ENCODE measurements around the gene JOSD2.

JOSD2 gene

GRCh38 chr19:50501568-50502475 lies 9.2 kb downstream of the JOSD2 start:
- Histone ChIP-seq H3K9ac (ENCODE audit: low read length) (no peak overlapping the region), H2BK15ac (replicated peaks; ENCODE audit: low read depth) (no peak overlapping the region), H3K4me3 (ENCODE audit: low read length) (no peak overlapping the region), H3K4me1 (ENCODE audit: control insufficient read depth, low read depth, low read length) (no peaks in the 10 kb centered on the region), H3K4me2 (ENCODE audit: low read length) (no peak overlapping the region), H3K79me1 (ENCODE audit: low read length) (no peaks in the 10 kb centered on the region), H3K36me3 (ENCODE audit: control insufficient read depth, insufficient read depth, low read length) (no peaks in the 10 kb centered on the region), H3K79me2 (ENCODE audit: control insufficient read depth, insufficient read depth, low read length) (no peaks in the 10 kb centered on the region), H4K8ac (ENCODE audit: low read depth, low read length) (no peak overlapping the region), H2BK120ac (ENCODE audit: low read depth, low read length) (no peak overlapping the region), H4K5ac (ENCODE audit: low read length) (no peak overlapping the region), H2AK5ac (ENCODE audit: low read length) (no peak overlapping the region), H3K18ac (ENCODE audit: low read length) (no peak overlapping the region), H3K23ac (ENCODE audit: low read length) (no peak overlapping the region), H3K27ac (ENCODE audit: low read depth, low read length) (no peak overlapping the region), H2BK5ac (ENCODE audit: low read length) (no peak overlapping the region), H3K27me3 (ENCODE audit: insufficient read depth, low read length, poor library complexity) (no peaks in the 10 kb centered on the region), H3K56ac (ENCODE audit: low read length) (peak overlapping the region; percentile 15), H3K4ac (ENCODE audit: low read depth, low read length) (no peak overlapping the region)
- DNase-seq: no peak
- WGBS (ENCODE audit: extremely low coverage, insufficient coverage, low lambda C conversion rate): no CpG with 5 or more reads among the region's 25 CpGs

- no CpG with 5 or more reads among the region's 12 CpGs for WGBS (ENCODE audit: extremely low coverage, insufficient coverage, low lambda C conversion rate)
- Histone ChIP-seq H3K79me1 (ENCODE audit: low read length) (no peaks in the 10 kb centered on the region), H2BK5ac (ENCODE audit: low read length) (no peak overlapping the region), H3K23ac (ENCODE audit: low read length) (no peak overlapping the region), H3K18ac (ENCODE audit: low read length) (no peak overlapping the region), H3K4ac (ENCODE audit: low read depth, low read length) (no peak overlapping the region), H3K36me3 (ENCODE audit: control insufficient read depth, insufficient read depth, low read length) (no peaks in the 10 kb centered on the region), H4K5ac (ENCODE audit: low read length) (no peak overlapping the region), H3K4me1 (ENCODE audit: control insufficient read depth, low read depth, low read length) (no peaks in the 10 kb centered on the region), H3K27me3 (ENCODE audit: insufficient read depth, low read length, poor library complexity) (no peaks in the 10 kb centered on the region), H3K79me2 (ENCODE audit: control insufficient read depth, insufficient read depth, low read length) (no peaks in the 10 kb centered on the region), H2BK15ac (replicated peaks; ENCODE audit: low read depth) (no peak overlapping the region), H3K4me3 (ENCODE audit: low read length) (no peak overlapping the region), H2AK5ac (ENCODE audit: low read length) (no peak overlapping the region), H3K9ac (ENCODE audit: low read length) (no peak overlapping the region), H3K4me2 (ENCODE audit: low read length) (no peak overlapping the region), H4K8ac (ENCODE audit: low read depth, low read length) (no peak overlapping the region), H3K56ac (ENCODE audit: low read length) (peak overlapping the region; percentile 15), H2BK120ac (ENCODE audit: low read depth, low read length) (no peak overlapping the region), H3K27ac (ENCODE audit: low read depth, low read length) (no peak overlapping the region)
- no peak for DNase-seq
These were observed 9.8 kb downstream of the JOSD2 start for GRCh38 chr19:50501186-50501567.

- no peak overlapping the region for H4K5ac ChIP-seq (ENCODE audit: low read length)
- H3K79me1 ChIP-seq (ENCODE audit: low read length): no peaks in the 10 kb centered on the region
- no peaks in the 10 kb centered on the region for H3K4me1 ChIP-seq (ENCODE audit: control insufficient read depth, low read depth, low read length)
- no peak overlapping the region for H4K8ac ChIP-seq (ENCODE audit: low read depth, low read length)
- no CpG with 5 or more reads among the region's 10 CpGs for WGBS (ENCODE audit: extremely low coverage, insufficient coverage, low lambda C conversion rate)
- no peaks in the 10 kb centered on the region for H3K27me3 ChIP-seq (ENCODE audit: insufficient read depth, low read length, poor library complexity)
- no peaks in the 10 kb centered on the region for H3K36me3 ChIP-seq (ENCODE audit: control insufficient read depth, insufficient read depth, low read length)
- H2BK120ac ChIP-seq (ENCODE audit: low read depth, low read length): no peak overlapping the region
- DNase-seq: no peak
- H3K4me3 ChIP-seq (ENCODE audit: low read length): no peak overlapping the region
- no peak overlapping the region for H3K4me2 ChIP-seq (ENCODE audit: low read length)
- H3K27ac ChIP-seq (ENCODE audit: low read depth, low read length): no peak overlapping the region
- H3K23ac ChIP-seq (ENCODE audit: low read length): no peak overlapping the region
- peak overlapping the region; percentile 49 for H3K56ac ChIP-seq (ENCODE audit: low read length)
- no peak overlapping the region for H2AK5ac ChIP-seq (ENCODE audit: low read length)
- H2BK5ac ChIP-seq (ENCODE audit: low read length): no peak overlapping the region
- H3K18ac ChIP-seq (ENCODE audit: low read length): no peak overlapping the region
- no peak overlapping the region for H2BK15ac ChIP-seq (replicated peaks; ENCODE audit: low read depth)
- H3K79me2 ChIP-seq (ENCODE audit: control insufficient read depth, insufficient read depth, low read length): no peaks in the 10 kb centered on the region
- H3K9ac ChIP-seq (ENCODE audit: low read length): no peak overlapping the region
- no peak overlapping the region for H3K4ac ChIP-seq (ENCODE audit: low read depth, low read length)
These were observed 10.2 kb downstream of the JOSD2 start for GRCh38 chr19:50500753-50501151.

- H3K27ac ChIP-seq (ENCODE audit: low read depth, low read length): no peak overlapping the region
- H3K4me3 ChIP-seq (ENCODE audit: low read length): no peak overlapping the region
- peak; percentile 61 for DNase-seq
These were observed 10.8 kb downstream of the JOSD2 start for GRCh38 chr19:50500060-50500752.

GRCh38 chr19:50498219-50499056 lies 12.6 kb downstream of the JOSD2 start:
- Histone ChIP-seq H2BK5ac (ENCODE audit: low read length) (no peak overlapping the region), H2AK5ac (ENCODE audit: low read length) (no peak overlapping the region), H3K18ac (ENCODE audit: low read length) (no peak overlapping the region), H3K79me2 (ENCODE audit: control insufficient read depth, insufficient read depth, low read length) (no peaks in the 10 kb centered on the region), H3K9ac (ENCODE audit: low read length) (no peak overlapping the region), H3K4ac (ENCODE audit: low read depth, low read length) (no peak overlapping the region), H3K4me3 (ENCODE audit: low read length) (no peak overlapping the region), H3K27ac (ENCODE audit: low read depth, low read length) (no peak overlapping the region), H4K8ac (ENCODE audit: low read depth, low read length) (no peak overlapping the region), H2BK120ac (ENCODE audit: low read depth, low read length) (no peak overlapping the region), H3K36me3 (ENCODE audit: control insufficient read depth, insufficient read depth, low read length) (no peaks in the 10 kb centered on the region), H3K4me2 (ENCODE audit: low read length) (no peak overlapping the region), H3K23ac (ENCODE audit: low read length) (no peak overlapping the region), H3K27me3 (ENCODE audit: insufficient read depth, low read length, poor library complexity) (peaks cover 4% of the 10 kb centered on the region), H3K56ac (ENCODE audit: low read length) (no peak overlapping the region), H3K79me1 (ENCODE audit: low read length) (no peaks in the 10 kb centered on the region), H3K4me1 (ENCODE audit: control insufficient read depth, low read depth, low read length) (no peaks in the 10 kb centered on the region), H4K5ac (ENCODE audit: low read length) (no peak overlapping the region), H2BK15ac (replicated peaks; ENCODE audit: low read depth) (no peak overlapping the region)
- DNase-seq: no peak
- no CpG with 5 or more reads among the region's 11 CpGs for WGBS (ENCODE audit: extremely low coverage, insufficient coverage, low lambda C conversion rate)

More at GRCh38 chr19:50500060-50500752, 10.8 kb downstream of the JOSD2 start:
- Histone ChIP-seq H3K18ac (ENCODE audit: low read length) (no peak overlapping the region), H2BK15ac (replicated peaks; ENCODE audit: low read depth) (no peak overlapping the region), H3K79me2 (ENCODE audit: control insufficient read depth, insufficient read depth, low read length) (no peaks in the 10 kb centered on the region), H3K79me1 (ENCODE audit: low read length) (no peaks in the 10 kb centered on the region), H3K36me3 (ENCODE audit: control insufficient read depth, insufficient read depth, low read length) (no peaks in the 10 kb centered on the region), H3K23ac (ENCODE audit: low read length) (no peak overlapping the region), H2AK5ac (ENCODE audit: low read length) (no peak overlapping the region), H2BK5ac (ENCODE audit: low read length) (no peak overlapping the region), H3K27me3 (ENCODE audit: insufficient read depth, low read length, poor library complexity) (no peaks in the 10 kb centered on the region), H2BK120ac (ENCODE audit: low read depth, low read length) (no peak overlapping the region), H3K4me1 (ENCODE audit: control insufficient read depth, low read depth, low read length) (no peaks in the 10 kb centered on the region), H4K5ac (ENCODE audit: low read length) (no peak overlapping the region), H3K56ac (ENCODE audit: low read length) (no peak overlapping the region), H3K4me2 (ENCODE audit: low read length) (no peak overlapping the region), H3K9ac (ENCODE audit: low read length) (no peak overlapping the region), H4K8ac (ENCODE audit: low read depth, low read length) (no peak overlapping the region), H3K4ac (ENCODE audit: low read depth, low read length) (no peak overlapping the region)
- no CpG with 5 or more reads among the region's 27 CpGs for WGBS (ENCODE audit: extremely low coverage, insufficient coverage, low lambda C conversion rate)

Measured in mesendoderm (in vitro differentiated cells).